HG02588 (cell line): ENCODE measurements around the gene GBF1.

Experiments used
- ATAC-seq: cut with Tn5 transposase; IDR thresholded peaks from one replicate; pipeline ENCODE4 v1.9.1; 2021; ENCODE audit warnings: mild to moderate bottlenecking, moderate library complexity; ENCODE audit not compliant: unreplicated experiment

GBF1 gene

DNA sequence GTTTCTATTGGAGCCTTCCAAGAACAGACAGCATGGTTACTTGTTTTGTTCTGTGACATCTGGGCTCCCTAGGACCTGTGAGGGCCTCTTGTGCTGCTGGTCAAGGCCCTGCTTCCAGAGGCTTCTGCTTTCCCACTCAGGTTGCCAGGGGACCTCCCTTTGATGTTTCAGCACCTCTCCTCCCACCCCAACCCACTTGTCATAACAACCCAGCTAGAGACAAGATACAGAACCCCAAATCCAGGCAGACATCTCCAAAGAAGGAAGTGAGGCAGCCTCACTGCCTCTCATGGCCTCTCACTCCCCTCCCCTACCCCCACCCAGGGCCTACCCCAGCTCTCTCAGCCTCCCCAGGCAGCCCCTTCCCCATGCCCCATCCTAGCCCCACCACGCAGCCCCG lies 161.5 kb downstream of the GBF1 start:
- no peak for ATAC-seq

DNA sequence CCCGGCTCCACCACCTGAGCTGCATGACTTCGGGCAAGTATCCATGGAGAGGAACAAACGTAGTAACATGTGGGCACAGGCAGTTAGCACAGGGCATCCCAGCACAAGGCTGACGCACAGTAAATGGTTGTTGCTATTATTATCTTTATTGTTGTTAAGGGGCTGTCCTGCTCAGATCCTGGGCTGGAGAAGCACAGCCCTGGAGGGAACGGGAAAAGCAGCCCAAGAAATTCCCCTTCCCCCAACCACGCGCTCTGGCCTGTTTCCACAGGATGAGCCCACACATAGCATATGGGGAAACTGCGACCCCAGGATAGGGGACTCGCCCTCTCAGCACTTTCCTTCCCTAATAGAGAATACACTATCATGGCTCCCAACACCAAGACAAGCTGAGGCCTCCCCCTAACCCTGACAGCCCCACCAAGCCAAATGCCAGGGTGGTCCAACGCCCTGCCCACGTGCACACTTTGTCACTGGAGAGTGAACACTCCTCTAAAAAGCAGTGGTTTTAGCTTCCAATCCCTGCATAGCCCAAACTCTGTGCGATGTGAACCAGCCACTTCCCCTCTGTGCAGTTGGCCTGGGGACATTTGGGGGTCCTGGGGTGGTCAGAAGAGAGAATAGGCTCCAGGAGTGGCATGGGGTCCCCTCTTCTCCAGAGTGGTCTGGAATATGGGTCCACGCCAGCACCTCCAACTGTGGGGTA lies 162.2 kb downstream of the GBF1 start:
- no peak for ATAC-seq

DNA sequence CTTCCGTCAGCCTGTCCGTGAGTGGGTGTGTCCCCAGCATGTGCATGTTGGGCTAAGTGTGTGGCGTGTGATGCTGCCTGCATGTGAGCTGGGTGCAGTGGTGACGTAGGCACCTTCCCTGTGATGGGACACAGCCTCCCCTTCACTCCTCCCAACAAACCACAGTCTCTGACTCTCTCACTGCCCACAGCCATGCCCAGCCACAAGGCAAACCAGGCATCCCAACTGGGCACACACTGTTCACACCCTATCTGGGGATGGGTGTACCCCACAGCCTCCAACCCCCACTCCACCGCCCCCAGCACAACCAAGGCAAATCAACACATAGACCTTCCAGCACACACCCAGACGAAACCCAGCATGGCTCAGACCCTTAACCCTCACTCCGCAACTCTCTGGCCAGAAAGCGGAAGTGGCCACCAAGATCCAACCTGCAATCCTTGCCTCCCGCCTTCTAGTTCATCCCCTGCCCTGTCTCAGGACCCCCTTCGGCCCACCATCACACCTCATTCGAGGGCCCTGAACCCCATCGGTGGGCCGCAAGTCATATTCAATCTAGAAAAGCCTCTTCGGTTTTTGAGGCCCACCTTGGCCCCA lies 162.9 kb downstream of the GBF1 start:
- ATAC-seq: no peak

DNA sequence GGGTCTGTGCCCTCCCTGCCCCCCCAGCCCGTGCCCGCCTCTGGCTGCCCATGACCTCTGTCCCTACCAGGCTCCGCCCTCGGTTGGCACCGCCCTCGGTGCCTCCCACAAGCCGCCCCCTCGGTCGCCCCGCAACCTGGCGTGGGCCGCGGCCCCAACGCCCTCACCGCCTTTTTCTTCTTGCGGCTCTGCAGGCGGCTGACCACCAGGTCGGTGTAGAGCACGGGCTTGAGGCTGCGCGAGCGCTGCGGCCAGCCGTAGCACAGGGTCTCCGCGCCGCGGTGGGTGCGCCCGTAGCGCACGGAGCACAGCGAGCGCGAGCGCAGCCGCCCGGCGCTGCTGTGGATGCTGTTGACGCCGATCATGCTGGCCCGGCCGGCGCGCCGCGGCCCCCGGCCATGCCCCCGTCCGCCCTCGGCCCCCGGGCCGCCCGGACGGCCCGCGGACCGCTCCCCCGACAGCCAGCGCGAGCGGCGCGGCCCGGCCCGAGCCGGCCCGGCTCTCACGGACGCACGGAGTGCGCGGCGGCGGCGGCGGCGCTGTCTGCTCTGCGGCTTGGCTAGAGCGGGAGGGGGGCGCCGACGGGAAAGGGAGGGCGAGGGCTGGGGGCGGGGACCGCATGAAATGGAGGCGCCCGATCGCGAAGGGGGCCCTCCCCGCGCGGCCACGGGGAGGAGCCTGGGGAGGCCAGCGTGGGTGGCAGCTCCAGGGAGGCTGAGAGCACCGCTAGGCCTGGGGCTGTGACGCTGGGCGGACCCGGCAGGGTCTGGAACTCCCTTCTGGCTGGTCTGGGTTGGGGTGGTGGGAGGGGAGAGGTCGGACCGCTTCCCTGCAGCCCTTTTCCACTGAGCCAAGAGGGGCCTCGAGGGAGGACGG lies 163.6 kb downstream of the GBF1 start:
- no peak for ATAC-seq

DNA sequence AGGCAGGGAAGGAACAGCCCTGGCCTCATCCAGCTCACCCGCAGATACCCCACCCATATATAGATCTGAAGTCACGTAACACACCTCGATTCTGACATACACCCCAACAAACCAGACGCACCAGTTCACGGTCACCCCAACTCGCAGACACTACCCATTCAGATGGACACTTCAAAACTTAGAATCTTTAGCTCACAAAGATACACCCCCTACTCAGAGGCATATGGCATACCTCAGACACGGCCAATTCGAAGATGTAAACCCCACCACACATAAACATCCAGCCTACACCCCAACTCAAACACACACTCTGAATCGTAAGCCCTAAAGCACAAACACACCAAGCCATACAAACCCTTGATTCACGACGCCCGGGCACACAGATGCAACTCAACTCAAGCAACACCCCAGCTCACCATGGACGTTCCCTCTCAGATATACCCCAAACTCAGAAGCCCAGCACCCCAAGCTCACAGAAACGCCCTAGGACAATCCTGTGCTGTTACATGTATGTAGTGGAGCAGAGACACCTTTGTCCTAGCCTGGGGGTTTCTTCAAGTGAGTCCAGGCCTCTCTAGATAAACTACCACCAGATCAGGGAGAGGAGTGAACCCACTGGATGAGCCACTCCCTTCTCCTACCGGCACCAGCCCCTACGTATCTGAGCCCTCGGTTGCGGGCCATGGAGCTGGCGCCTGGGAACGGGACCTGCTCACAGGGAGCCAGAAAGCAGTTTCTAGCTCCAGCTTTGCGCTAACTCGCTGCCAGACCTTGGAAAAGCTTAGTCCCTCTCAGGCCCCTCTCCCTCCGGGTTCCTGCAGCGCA lies 164.5 kb downstream of the GBF1 start:
- ATAC-seq: no peak

DNA sequence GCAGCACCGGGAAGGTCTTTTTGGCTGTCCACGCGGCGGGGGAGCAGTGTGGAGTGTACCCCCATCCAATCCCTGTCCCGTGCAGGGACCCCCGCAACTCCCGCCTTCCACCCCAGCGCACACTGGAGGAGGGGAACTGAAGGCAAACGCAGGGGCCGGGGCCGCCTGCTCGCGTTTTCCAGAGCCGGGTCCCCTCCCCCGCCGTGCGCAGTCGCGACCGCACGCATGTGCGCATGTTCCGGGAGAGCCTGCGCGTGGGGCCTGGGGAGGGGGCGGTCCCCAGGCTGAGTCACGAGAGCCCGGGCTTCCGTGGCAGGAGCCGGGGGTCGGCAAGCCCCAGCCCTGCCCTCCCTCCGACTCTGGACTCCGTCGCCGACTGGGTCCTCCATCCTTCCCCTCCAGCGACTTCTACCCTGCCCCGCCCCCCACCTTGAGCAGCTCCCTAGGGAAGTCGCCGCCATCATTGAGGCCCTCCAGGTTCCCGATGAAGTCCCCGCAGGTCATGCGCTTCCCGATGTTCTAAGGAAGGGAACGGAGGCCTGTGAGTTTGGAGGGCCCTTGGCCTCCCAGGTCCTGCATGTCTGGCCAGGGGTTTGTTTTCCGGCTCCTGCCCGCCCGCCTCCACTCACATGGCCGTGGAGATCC lies 165.2 kb downstream of the GBF1 start:
- ATAC-seq: no peak

DNA sequence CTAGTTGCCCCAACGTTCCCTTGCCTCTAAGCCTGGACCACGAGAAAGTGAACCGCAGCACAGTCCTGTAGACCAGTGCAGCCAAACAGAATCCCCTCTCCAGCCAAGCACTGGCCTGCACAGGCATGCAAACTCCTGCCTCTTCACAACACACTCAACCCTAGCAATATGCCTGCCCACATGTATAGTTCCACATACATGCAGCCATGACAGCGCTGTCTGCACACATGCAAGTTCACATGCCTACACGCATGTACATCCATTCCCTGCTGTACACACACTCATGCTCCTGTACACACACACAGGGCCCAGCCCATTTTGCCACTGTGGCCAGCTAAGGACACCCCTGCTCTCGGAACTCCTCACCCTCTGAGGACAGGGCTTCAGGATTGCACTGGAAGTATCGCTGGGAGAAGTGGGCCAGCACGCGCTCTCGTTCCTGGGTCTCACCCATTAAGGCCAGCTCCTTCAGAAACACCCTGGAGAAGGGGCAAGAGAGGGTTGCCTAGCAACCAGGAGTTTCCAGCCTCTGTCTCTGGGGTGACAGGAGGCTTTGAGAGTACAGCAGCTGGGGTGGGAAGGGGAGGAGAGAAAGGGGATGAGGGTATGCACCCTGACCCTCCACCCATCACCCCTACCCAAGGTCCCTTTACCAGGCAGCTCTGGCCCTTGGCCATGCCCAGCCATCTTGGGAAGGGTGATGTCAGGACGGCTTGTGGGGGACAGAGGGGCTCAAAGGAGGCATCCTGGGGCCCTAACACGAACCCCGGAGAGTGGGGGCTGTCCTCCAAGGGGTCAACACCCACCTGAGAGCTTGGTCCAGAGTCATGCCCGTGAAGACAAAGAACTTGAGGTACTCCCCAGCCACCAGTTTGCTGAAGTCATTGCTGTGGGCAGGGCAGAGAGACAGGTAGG lies 166.3 kb downstream of the GBF1 start:
- ATAC-seq: no peak

DNA sequence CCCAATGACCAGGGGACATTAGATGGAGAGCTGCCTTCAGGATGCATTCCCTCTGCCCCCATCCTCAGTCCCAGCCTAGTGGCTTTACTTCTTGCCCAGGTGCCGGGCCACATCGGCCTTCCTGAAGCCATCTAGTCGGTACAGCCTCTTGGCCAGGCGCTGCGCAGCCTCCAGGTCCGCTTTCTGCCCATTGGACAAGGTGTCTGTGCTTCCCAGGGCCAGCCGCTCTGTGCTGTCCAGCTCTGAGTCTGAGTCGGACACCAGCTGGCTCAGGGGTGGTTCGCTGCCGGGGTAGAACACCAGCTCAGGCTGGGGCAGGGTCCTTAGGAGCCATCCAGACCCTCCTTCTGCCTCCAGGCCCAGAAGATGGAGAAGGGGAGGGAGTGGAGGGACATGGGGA lies 167.0 kb downstream of the GBF1 start:
- ATAC-seq: no peak

DNA sequence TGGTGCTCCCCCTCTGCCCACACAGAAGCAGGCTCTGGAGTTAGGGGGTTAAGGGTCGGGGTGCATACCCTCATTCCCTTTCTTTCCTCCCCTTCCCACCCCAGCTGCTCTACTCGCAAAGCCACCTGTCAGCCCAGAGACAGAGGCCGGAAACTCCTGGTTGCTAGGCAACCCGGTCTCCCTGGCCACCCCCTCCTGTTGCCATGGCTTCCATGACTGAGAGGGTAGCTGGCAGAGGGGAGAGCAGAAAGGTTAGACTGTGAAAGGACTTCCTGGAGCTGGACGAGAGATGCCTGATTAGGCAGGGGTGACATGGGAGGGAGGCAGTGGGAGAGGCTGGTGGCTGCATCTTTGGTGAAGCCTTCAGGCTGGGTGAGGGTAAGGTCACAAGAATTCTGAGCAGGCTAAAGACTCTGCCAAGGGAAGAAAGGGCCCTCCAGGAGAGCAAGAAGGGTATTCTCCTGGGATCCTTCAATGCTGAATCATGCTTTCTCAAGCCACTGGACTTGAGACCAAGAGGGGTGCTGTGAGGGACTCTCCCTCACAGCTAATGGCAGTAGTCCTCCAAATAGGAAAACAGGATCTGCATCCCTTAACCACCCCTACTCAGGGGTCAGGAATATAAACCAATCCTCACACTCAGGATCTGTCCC lies 167.8 kb downstream of the GBF1 start:
- no peak for ATAC-seq

DNA sequence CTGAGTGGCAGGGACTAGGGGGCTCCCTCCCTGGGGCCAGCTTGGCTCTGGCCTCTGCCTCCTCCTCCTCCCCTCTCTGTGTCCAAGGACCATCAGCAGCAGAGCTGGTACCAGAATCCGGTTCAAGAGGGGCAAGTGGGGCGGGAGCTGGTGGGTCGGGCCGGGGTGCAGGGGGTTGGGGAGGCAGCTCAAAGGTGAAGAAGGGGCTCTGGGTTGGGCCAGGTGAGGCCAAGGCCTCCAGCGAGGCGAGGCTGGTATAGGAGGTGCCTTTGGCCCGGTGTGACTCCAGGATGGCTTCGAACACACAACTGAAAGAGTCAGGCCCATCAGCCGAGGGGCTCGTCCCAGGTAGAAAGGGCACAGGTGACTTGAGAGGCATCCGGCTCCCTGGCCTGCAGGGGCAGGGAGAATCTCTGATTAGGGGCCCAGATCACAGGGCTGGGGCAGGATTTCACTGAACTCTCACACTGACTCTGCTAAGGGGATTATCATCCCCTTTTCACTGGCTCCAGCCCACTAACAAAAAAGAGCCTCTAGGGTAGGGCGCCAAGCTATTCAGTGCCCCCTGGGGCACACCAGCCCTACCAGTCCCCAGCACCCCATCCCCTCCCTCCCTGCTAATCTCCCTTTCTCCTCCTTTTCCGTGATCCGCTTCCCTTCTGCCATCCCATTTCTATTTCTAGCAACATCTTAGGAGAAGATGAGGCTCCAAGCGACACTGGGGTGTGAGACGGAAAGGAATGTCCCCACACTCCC lies 168.7 kb downstream of the GBF1 start:
- no peak for ATAC-seq

DNA sequence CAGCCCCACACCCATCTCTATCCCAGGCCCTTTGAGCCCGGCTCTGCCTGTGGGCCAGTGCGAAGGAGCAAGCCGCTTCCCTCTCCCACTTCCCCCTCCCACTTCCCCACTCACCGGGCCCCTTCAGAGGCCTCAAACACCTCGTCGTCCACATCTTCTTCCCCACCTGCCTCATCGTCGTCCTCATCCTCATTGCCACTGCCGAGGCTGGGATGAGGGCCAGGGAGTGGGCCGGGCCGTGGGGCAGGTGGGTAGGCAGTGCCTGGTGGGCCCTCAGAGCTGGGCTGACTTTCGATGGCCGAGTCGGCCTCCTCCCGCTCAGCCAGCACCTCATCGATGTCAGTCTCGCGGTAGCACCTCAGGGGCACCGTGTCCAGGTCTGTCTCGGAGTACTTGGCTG lies 169.4 kb downstream of the GBF1 start:
- ATAC-seq: no peak

DNA sequence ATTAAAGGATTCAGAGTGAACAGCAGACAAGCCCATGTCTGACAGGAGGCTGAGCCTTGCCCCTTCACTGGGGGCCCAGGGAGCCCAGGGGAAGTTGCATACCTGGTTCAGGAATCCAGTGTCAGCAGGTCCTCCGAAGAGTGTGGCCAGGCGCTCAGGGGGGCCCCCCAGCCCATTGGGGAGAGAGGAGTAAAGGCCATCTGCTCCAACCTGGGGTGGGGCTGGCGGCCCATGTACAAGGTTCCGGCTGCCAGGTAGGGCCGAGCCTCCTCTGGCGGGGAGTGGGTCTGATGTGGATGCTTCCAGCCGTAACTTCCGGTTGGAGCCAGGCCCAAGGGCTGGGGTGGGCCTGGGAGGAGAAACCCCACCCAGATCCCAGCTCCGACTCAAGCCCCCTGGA lies 171.0 kb downstream of the GBF1 start:
- ATAC-seq: no peak

DNA sequence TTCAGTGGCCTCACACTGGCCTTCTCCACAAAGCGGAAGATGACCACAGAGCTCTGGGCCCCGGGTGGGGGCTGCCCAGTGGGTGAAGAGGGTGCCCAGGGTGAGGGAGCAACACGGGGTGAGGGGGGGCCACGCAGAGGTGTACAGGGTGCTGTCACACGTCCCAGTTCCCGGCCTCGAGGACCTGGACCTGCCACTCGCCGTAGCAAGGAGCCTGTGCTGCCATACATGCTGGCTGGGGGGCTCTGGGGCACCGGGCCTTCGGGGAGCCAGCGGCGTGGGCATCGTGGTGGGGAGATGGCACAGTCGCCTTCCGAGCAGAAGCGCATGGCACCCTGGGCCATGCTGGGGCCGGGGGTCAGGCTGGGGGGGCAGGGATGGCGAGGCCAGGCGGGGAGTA lies 171.4 kb downstream of the GBF1 start:
- ATAC-seq: no peak

DNA sequence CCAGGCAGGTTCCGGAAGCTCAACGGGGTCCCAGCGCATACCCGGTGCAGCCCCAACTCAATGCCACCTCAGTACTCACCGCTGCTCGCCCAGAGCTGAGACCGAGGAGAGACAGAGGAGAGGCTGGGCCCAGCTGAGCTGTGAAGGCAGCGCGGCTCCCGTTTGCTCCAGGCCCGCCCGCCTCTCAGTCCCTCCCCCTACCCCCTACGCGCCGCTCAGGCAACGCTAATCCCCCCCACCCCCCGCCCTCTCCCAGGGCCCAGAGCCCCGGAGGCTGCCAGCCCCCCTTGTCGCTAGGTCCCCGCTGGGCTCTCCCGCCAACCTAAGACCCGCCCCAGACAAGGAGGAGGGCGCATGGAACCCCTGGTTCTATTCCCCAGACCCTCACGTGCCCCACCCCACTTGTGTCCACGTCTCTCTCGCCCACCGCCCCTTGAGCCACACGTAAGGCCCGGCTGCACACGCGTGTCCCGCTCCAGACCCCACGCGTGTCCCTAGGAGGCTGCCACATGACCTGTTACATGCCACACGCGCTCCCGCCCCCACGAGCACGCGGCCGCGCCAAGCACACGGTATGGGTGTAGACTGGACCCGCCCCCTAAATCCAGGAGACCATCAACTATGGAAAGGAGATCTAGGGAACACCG lies 173.4 kb downstream of the GBF1 start, which contains the start of gene PSD:
TSS of gene PSD (minus strand) at position 164 of the 647 bp plus-strand sequence. CDS start 1,747 bp downstream, outside the sequence.
- no peak for ATAC-seq

DNA sequence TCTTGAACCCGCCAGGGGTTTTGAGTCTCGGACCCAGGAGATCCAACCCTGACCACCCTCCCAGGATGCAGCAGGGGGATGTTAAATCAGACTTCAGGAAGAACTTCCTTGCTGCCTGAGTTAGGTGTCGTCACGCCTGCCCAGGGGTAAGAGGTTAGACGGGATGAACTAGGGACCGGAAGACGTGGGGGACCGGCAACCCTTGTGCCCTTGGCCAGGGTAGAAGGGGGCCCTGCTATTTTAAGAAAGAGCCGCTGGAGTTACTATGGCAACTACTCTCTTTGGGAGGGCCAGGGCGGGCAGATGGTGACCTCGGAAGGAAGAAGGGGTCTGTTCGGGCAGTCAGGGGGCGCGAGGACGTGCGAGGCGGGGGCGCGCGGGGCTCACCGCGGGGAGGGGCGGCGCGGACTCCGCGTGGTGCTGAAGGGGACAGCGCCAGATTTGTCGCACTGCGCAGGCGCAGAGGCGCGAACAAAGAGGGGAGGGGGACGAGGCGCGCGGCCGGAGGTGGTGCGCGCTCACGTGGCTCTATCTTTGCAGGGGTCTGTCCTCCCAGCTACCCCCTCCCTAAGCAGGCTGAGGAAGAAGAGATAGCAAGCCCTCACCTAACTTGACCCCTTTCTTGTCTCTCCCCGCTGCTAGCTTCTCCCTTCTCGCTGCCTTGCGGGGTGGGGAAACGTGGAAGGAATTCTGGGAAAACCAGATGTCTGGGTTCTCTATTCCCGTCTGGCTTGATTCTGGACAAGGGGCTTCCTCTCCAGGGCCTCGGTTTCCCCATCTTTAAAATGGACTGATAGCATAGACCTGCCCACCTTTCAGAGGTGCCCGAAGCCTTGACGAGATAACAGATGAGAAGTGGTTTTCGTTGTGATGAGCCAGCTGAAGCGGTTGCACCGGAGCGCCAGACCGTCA lies 174.2 kb downstream of the GBF1 start:
- no peak for ATAC-seq

DNA sequence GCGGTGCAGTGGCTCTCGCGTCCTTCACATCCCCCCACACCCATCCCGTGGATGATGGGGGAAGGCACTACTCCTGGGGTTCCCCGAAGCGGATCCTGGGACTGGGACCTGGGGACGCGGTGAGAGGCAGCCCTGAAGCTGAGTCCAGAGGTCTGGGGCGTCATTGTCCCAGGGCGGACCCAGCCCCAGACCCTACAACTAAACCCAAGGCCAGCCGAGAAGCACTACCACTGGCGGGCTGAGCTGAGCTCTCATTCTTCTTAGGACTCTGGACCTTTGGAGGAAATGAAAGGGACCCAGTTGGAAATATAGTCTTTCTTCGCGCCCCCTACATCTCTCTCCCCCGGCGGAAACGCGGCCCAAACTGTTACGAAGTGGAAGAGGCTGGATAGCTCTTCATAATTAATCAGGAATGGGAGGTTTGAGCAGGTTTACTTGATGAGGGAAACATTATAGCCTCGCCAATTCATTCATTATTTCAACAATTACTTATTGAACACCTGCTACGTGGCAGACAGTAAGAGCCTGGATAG lies 174.9 kb downstream of the GBF1 start:
- ATAC-seq: no peak
